Activated CD4-positive, CD25-positive, alpha-beta regulatory T cell treated with anti-CD3 and anti-CD28 coated beads, Interleukin-2, amount 50 U/mL, for 72 hours (primary cell): Measurements from ENCODE around the gene CLEC16A.

Source experiments
- DNase-seq: peaks from one replicate; pipeline ENCODE4 v3.0.0; 2021

CLEC16A gene

GRCh38 chr16:11147754-11148444 is 203.5 kb downstream of the CLEC16A start:
- no peak for DNase-seq

- no peak for DNase-seq
These were observed 204.8 kb downstream of the CLEC16A start for GRCh38 chr16:11149011-11149616.

- DNase-seq = no peak
These were observed 205.8 kb downstream of the CLEC16A start for GRCh38 chr16:11150190-11150589.

GRCh38 chr16:11151156-11151884 is 207.0 kb downstream of the CLEC16A start:
- no peak for DNase-seq

- no peak for DNase-seq
These were observed 207.7 kb downstream of the CLEC16A start for GRCh38 chr16:11151885-11152629.

DNA sequence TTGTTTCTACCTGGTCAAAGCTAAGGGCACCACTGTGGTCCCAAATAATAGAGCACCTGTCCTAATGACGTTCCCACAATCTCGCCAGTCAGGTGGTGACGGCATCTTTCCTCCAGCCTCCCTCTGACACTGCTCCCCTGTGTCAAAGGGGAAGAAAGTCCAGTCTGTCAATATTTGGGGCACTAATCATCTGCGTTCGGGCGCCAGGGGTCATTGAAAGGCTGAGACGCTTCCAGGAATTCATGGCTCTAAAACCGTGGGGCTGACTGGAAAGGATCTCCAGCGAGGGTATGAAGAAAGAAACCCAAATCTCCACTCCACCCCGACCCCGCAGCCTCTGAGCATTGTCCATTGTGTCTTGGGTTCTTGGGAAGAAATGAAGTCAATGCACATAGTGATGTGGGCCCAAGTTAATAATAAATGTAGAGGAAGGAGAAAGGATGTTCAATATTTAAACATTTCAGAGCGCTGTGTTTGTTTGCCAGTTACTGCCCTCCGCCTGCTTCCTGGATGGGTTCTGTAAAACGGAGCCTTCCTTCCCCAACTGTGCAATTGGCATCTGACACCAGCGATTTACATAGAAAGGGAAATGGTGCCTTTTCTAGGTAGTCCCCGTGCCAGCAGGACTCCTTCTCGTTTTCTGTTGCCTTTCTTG is 208.4 kb downstream of the CLEC16A start:
- DNase-seq = no peak

- DNase-seq = no peak
These were observed 211.0 kb downstream of the CLEC16A start for GRCh38 chr16:11155284-11155806.

GRCh38 chr16:11156401-11156800 is 212.0 kb downstream of the CLEC16A start:
- DNase-seq = no peak

GRCh38 chr16:11157143-11157542 is 212.8 kb downstream of the CLEC16A start:
- no peak for DNase-seq

GRCh38 chr16:11158018-11158417 is 213.7 kb downstream of the CLEC16A start:
- DNase-seq = no peak

GRCh38 chr16:11159282-11159681 is 214.9 kb downstream of the CLEC16A start:
- no peak for DNase-seq

- no peak for DNase-seq
These were observed 216.3 kb downstream of the CLEC16A start for GRCh38 chr16:11160676-11161115.

- DNase-seq = no peak
These were observed 217.1 kb downstream of the CLEC16A start for GRCh38 chr16:11161439-11161838.

GRCh38 chr16:11161974-11162373 is 217.6 kb downstream of the CLEC16A start:
- DNase-seq = no peak

- DNase-seq = no peak
These were observed 218.4 kb downstream of the CLEC16A start for GRCh38 chr16:11162586-11163268.

- DNase-seq = no peak
These were observed 219.4 kb downstream of the CLEC16A start for GRCh38 chr16:11163761-11164261.

DNA sequence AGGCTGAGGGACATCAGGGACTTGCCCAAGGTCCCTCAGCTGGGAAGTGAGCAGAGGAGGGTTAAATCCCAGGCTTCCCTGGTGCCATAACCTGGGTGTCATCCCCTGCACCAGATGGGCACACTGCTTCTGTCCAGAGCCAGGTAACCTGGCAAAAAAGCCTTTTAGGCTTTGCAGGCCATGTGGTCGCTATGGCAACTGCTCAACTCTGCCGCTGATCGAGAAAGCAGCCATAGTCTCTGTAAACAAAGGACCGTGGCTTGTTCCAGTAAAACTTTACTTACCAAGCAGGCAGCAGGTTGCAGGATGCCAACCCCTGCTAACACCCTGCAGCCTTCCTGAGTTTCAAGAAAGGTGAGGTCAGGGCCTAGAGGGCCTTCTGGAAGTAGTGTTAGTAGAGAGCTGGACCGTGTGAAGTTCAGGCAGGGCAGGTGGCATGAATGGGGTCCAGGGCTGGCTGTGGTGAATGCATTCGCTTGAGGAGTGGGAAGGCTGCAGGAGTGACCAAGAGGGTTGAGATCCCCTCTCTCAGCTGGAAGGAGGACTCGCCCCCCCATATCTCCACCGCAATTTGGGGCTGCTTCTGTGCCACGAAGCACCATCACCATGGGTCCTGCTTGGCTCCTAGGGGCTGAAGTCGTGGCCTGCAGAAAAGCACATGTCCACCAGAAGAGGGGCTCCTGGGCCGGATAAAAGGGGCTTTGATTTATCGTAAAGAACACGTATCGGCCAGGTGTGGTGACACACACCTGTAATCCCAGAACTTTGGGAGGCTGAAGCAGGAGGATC is 220.3 kb downstream of the CLEC16A start:
- no peak for DNase-seq

GRCh38 chr16:11165349-11165748 is 221.0 kb downstream of the CLEC16A start:
- no peak for DNase-seq

DNA sequence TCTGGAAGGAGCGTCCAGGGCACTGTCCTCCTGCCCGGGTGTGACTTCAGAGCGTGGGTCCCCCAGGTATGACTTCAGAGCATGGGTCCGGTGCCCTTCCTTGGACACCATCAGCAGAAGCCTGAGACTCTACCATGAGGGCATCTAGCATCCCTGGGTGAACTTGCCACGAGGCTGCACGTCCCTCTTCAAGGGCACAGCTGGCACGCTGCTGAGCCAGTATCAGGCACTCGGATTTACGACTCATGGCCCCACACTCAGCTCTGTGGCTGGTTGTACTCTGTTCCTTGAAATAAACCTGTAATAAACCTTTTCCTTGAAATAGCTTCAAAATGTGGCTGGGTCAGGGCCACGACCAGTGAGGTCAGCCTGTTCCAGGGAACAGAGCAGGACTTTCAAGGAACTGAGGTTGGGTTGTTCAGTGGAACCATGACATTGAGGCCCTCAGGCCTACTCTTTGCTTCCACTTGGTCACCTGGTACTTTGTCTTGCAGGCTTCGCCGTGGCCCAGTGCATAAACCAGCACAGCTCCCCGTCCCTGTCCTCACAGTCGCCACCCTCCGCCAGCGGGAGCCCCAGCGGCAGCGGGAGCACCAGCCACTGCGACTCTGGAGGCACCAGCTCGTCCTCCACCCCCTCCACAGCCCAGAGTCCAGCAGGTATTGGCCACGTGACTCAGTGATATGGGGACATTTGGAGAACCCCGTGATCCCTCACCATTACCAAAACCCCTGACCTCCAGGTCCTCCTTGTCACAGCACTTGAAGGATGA is 221.7 kb downstream of the CLEC16A start:
- no peak for DNase-seq

- no peak for DNase-seq
These were observed 223.2 kb downstream of the CLEC16A start for GRCh38 chr16:11167581-11167980.
